Fibroblast of pulmonary artery (primary cell): ENCODE data around the gene ADAM8.
A peak's percentile ranks its signal among the peaks of the same experiment; 100 is the strongest.

ENCODE experiments used
- DNase-seq: peaks from one replicate; pipeline ENCODE4 v3.0.0-alpha.2; 2010; ENCODE audit warnings: low read depth
- H3K4me3 ChIP-seq: replicated peaks from 2 replicates; pipeline ENCODE4 v1.5.1; 2011; ENCODE audit warnings: low read depth, mild to moderate bottlenecking, control low read depth, low read length, moderate library complexity
- TF ChIP-seq, protein P1 (sequence below): IDR thresholded peaks from 2 replicates; pipeline ENCODE4 v1.5.1; 2011; ENCODE audit warnings: mild to moderate bottlenecking, control low read depth, low read length, inconsistent platforms; ENCODE audit errors: missing control alignments

The ADAM8 gene

DNA sequence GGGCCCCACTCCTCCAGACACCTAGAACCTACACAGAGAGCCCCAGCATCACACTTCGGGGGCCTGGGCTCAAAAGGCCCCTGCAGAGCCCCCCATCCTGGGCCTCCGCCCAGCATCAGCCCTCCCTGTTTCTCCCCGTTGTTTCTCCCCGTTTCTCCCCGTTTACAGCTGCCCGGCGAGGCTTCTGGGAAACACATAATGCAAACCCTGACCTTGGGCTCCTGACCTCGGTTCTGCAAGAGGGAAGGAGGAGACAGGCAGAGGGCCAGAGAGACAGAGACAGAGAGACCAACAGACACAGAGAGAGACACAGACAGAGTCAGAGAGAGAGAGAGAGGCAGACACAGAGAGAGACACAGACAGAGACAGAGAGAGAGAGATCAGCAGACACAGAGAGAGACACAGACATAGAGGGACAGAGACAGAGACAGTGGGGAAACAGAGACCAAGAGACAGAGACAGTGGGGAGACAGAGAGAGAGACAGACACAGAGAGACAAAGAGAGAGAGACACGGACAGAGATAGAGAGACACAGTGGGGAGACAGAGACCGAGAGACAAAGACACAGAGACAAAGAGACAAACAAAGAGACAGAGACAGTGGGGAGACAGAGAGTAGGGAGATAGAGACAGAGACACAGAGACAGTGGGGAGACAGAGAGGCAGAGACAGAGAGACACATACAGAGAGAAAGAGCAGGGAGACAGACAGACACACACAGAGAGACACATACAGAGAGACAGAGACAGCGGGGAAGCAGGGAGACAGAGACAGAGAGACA is 26.5 kb downstream of the ADAM8 start:
- no peak overlapping the region for H3K4me3 ChIP-seq
- DNase-seq, result no peak
- TF ChIP-seq, protein P1, sequence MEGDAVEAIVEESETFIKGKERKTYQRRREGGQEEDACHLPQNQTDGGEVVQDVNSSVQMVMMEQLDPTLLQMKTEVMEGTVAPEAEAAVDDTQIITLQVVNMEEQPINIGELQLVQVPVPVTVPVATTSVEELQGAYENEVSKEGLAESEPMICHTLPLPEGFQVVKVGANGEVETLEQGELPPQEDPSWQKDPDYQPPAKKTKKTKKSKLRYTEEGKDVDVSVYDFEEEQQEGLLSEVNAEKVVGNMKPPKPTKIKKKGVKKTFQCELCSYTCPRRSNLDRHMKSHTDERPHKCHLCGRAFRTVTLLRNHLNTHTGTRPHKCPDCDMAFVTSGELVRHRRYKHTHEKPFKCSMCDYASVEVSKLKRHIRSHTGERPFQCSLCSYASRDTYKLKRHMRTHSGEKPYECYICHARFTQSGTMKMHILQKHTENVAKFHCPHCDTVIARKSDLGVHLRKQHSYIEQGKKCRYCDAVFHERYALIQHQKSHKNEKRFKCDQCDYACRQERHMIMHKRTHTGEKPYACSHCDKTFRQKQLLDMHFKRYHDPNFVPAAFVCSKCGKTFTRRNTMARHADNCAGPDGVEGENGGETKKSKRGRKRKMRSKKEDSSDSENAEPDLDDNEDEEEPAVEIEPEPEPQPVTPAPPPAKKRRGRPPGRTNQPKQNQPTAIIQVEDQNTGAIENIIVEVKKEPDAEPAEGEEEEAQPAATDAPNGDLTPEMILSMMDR, result no peak

DNA sequence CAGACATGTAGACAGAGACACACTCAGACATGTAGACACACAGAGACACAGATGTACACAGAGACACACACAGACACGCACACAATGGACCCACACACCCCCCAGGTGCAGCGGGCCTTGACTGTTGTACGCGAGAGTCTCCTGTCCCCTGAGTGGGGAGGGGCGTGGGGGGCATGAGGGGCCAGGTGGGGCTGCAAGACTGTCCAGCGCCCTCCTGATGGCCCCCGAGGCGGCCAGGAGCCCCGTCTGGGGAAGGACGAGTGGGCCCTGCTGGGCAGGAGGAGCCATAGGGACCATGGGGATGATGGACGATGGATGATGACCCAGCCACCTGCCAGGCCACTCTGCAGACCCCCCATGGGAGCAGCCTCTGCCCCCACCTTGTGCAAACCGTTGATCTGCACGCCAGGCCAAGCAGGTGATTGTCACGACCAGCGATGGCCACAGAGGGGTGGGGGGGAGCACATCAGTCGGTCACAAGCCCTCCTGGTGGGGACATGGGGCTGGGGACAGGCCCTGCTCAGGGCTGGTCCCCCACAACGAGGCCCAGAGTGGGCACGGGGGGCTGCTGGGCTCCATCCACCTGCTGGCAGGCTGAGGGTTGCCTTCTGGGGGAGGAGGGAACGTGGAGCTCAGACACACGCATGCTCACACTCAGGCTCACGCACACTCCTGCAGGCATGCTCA is 27.4 kb downstream of the ADAM8 start:
- H3K4me3 ChIP-seq, result no peak overlapping the region
- DNase-seq, result no peak
- TF ChIP-seq, protein P1, result no peak

DNA sequence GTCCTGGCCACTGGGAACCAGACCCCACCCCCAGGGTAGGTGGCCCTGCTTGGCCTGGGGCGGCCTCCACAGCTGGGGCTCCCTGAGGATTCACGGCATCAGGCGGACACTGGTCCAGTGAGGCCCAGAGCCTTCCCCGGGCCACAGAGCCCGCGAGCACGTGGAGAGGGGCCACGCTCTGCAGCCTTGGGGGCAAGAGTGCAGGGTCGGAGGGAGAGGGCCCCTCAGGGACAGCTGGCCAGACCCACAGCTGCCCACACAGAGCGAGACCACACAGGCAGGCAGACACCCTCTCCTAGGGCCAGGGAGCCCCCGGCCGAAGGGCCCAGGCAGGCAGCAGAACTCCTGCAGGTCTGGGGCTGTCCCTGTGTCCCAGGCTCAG is 28.3 kb downstream of the ADAM8 start:
- H3K4me3 ChIP-seq, result no peak overlapping the region
- DNase-seq, result no peak
- TF ChIP-seq, protein P1, result no peak

DNA sequence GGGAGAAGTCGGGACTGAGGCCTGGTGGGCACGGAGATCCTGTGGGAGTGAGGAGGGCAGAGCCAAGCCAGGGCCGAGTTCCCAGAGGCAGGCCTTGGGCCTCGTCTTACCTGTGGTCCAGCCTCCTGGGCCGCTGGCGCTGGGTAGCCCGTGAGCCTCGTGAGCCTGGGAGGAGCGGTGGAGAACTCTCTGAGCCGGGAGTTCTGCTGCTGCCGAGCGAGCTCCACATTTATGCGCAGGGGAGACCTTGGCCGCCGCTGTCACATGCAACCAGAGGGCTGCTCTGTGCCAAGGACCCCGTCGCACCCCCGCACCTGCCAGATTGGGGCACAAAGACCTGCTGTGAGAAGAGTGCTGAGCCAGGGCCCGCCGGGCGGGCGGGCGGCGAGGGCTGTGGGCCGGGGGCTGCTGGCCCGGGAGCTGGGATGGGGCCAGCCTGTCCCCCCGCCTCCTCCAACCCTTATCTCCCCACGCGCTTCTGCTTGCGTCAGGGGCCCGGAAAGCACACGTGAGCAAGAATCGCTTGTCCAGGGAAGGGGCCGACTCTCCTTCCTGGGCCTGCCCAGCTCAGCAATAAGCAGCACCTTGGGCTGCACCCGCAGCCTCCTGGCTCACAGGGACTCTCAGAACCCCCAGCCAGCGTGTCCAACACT is 28.9 kb downstream of the ADAM8 start:
- peak; percentile 39 for DNase-seq
- TF ChIP-seq, protein P1, result no peak
- H3K4me3 ChIP-seq, result no peak overlapping the region

DNA sequence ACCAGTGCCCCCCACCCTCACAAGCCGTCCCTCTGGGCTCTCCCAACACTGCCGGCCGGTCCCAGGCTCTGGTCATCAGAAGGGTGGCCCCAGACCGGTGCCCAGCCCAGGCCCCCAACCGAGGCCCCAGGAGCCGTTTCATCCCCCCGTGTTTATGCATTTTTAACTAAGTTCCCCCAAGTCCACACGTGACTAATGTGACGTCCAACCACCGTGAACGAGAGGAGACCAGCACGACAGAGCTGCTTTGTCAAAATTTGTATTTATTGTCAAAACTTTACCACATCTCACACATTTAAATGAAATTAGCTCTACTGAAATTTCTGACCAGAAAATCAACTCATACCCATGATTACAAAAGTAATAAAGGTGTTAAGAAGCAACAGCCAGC is 30.4 kb downstream of the ADAM8 start:
- DNase-seq, result no peak
- H3K4me3 ChIP-seq, result no peak overlapping the region
- TF ChIP-seq, protein P1, result no peak

DNA sequence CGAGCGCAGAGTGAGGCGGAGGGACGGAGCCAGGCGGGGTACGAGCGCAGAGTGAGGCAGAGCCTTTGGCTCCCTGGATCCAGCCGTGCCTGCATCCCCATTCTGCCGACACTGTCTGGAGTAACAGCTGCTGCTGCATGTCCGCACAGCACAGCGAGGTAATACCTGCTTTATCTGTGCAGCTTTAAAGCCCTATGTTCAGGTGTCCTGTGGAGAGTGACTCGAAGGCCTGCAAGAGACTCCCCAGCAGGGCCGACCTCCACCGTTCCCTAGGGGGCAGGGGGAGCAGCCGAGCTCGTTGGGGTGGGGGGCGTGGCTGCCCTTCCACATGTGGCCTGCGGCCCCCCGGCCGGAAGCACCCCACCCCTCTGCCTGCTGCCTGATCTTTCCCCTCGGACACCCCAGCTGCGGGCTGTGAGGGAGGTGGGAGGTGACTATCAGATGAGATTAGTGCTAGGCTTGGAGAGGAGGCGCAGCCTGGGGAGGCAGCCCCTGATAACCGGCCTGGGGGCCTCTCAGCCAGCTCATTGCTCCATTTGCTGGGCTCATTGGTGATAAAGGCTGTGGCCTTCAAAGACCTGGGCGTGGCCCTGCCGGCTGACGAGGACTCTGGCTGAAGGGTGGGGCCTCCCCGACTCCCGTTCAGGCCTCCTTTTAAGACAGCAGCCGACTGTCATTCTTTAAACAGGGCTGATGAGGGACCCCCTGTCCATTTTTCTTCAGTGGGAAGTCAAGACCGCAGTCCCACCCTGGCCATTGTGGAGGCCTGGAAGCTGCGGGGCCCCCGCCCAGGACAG is 31.0 kb downstream of the ADAM8 start:
- no peak for DNase-seq
- H3K4me3 ChIP-seq, result no peak overlapping the region
- TF ChIP-seq, protein P1, result no peak
